Neuron (in vitro differentiated cells): ENCODE data around the gene AZGP1.
"Not testable (repeated sequence)": the region's sequence is repeated elsewhere in the genome, so short reads cannot be mapped to it uniquely, and the experiment has no call there.

Source experiments
- H2AFZ ChIP-seq: one replicate; pipeline ENCODE4 v1.6.1; 2013; ENCODE audit warnings: low read depth, mild to moderate bottlenecking, inconsistent platforms, low read length, moderate library complexity
- H3K27me3 ChIP-seq: one replicate; pipeline ENCODE4 v1.6.1; 2013; ENCODE audit warnings: low read length; ENCODE audit not compliant: insufficient read depth
- H3K36me3 ChIP-seq: one replicate; pipeline ENCODE4 v1.6.1; 2013; ENCODE audit warnings: low read length; ENCODE audit not compliant: insufficient read depth
- H3K4me1 ChIP-seq: one replicate; pipeline ENCODE4 v1.6.1; 2013; ENCODE audit warnings: low read length; ENCODE audit not compliant: insufficient read depth
- H3K4me3 ChIP-seq: 2 replicates; pipeline ENCODE4 v1.5.1; 2013; ENCODE audit warnings: mild to moderate bottlenecking, low read length, moderate library complexity
- H3K9me3 ChIP-seq: one replicate; pipeline ENCODE4 v1.6.1; 2013; ENCODE audit warnings: low read length

Gene AZGP1

GRCh38 chr7:99955247-99955646 lies 20.6 kb downstream of the AZGP1 start:
- Histone ChIP-seq H3K36me3 (no peaks in the 10 kb centered on the region), H3K4me3 (no peak overlapping the region), H3K4me1 (no peaks in the 10 kb centered on the region), H3K9me3 (no peaks in the 10 kb centered on the region), H3K27me3 (peaks cover 5% of the 10 kb centered on the region), H2AFZ (no peak overlapping the region)

GRCh38 chr7:99954643-99955042 lies 21.2 kb downstream of the AZGP1 start:
- H3K36me3 ChIP-seq, H3K4me3 ChIP-seq, H2AFZ ChIP-seq, H3K4me1 ChIP-seq, H3K9me3 ChIP-seq, H3K27me3 ChIP-seq: not testable (repeated sequence)

- Histone ChIP-seq H3K27me3 (peaks cover 5% of the 10 kb centered on the region), H2AFZ (no peak overlapping the region)
Measured at GRCh38 chr7:99953649-99954048, 22.2 kb downstream of the AZGP1 start.

GRCh38 chr7:99952649-99953048 lies 23.2 kb downstream of the AZGP1 start:
- not testable (repeated sequence) for H3K4me3 ChIP-seq, H3K4me1 ChIP-seq, H3K27me3 ChIP-seq, H2AFZ ChIP-seq, H3K36me3 ChIP-seq, H3K9me3 ChIP-seq

More at GRCh38 chr7:99953649-99954048, 22.2 kb downstream of the AZGP1 start:
- Histone ChIP-seq H3K9me3 (no peaks in the 10 kb centered on the region), H3K4me1 (no peaks in the 10 kb centered on the region), H3K4me3 (no peak overlapping the region), H3K36me3 (no peaks in the 10 kb centered on the region)

- H2AFZ ChIP-seq, H3K4me1 ChIP-seq, H3K9me3 ChIP-seq, H3K4me3 ChIP-seq, H3K27me3 ChIP-seq, H3K36me3 ChIP-seq: not testable (repeated sequence)
Measured at GRCh38 chr7:99950819-99951218, 25.0 kb downstream of the AZGP1 start.

GRCh38 chr7:99949645-99950228 lies 26.1 kb downstream of the AZGP1 start:
- Histone ChIP-seq H3K4me3 (no peak overlapping the region), H3K9me3 (no peaks in the 10 kb centered on the region), H3K36me3 (no peaks in the 10 kb centered on the region), H2AFZ (no peak overlapping the region), H3K27me3 (no peaks in the 10 kb centered on the region), H3K4me1 (no peaks in the 10 kb centered on the region)

GRCh38 chr7:99947608-99948007 lies 28.2 kb downstream of the AZGP1 start:
- H2AFZ ChIP-seq, result no peak overlapping the region
- H3K4me1 ChIP-seq, result no peaks in the 10 kb centered on the region
- no peak overlapping the region for H3K4me3 ChIP-seq
- H3K9me3 ChIP-seq, result no peaks in the 10 kb centered on the region
- no peaks in the 10 kb centered on the region for H3K36me3 ChIP-seq
- H3K27me3 ChIP-seq, result no peaks in the 10 kb centered on the region

- no peaks in the 10 kb centered on the region for H3K27me3 ChIP-seq
- H3K9me3 ChIP-seq, result no peaks in the 10 kb centered on the region
- no peaks in the 10 kb centered on the region for H3K36me3 ChIP-seq
- H3K4me3 ChIP-seq, result no peak overlapping the region
- H3K4me1 ChIP-seq, result no peaks in the 10 kb centered on the region
- H2AFZ ChIP-seq, result no peak overlapping the region
Measured at GRCh38 chr7:99944497-99945070, 31.2 kb downstream of the AZGP1 start.

- no peaks in the 10 kb centered on the region for H3K36me3 ChIP-seq
- H3K4me1 ChIP-seq, result no peaks in the 10 kb centered on the region
- no peaks in the 10 kb centered on the region for H3K9me3 ChIP-seq
- H2AFZ ChIP-seq, result no peak overlapping the region
- H3K27me3 ChIP-seq, result no peaks in the 10 kb centered on the region
- H3K4me3 ChIP-seq, result no peak overlapping the region
Measured at GRCh38 chr7:99943641-99944496, 32.0 kb downstream of the AZGP1 start.

- H3K9me3 ChIP-seq, result no peaks in the 10 kb centered on the region
- H3K27me3 ChIP-seq, result peaks cover 8% of the 10 kb centered on the region
- H3K4me3 ChIP-seq, result no peak overlapping the region
Measured at GRCh38 chr7:99938296-99938695, 37.5 kb downstream of the AZGP1 start.

GRCh38 chr7:99935009-99935408 lies 40.8 kb downstream of the AZGP1 start:
- not testable (repeated sequence) for H3K9me3 ChIP-seq, H2AFZ ChIP-seq, H3K36me3 ChIP-seq, H3K4me3 ChIP-seq, H3K4me1 ChIP-seq
- peaks cover 13% of the 10 kb centered on the region for H3K27me3 ChIP-seq

More at GRCh38 chr7:99938296-99938695, 37.5 kb downstream of the AZGP1 start:
- H3K36me3 ChIP-seq, result no peaks in the 10 kb centered on the region
- H3K4me1 ChIP-seq, result no peaks in the 10 kb centered on the region
- no peak overlapping the region for H2AFZ ChIP-seq

GRCh38 chr7:99930376-99930775 lies 45.5 kb downstream of the AZGP1 start:
- Histone ChIP-seq H3K4me3 (no peak overlapping the region), H3K36me3 (no peaks in the 10 kb centered on the region), H2AFZ (no peak overlapping the region), H3K27me3 (peaks cover 32% of the 10 kb centered on the region), H3K4me1 (no peaks in the 10 kb centered on the region), H3K9me3 (no peaks in the 10 kb centered on the region)

- Histone ChIP-seq H3K36me3 (no peaks in the 10 kb centered on the region), H3K4me1 (no peaks in the 10 kb centered on the region), H3K9me3 (no peaks in the 10 kb centered on the region), H3K27me3 (peaks cover 30% of the 10 kb centered on the region), H3K4me3 (no peak overlapping the region), H2AFZ (no peak overlapping the region)
Measured at GRCh38 chr7:99929730-99930053, 46.1 kb downstream of the AZGP1 start.
